IMR-90 (cell line): Measurements from ENCODE around the gene SIRPB1. TPM values are rescaled to one million over a fixed set of nuclear protein-coding genes. Genes with fewer than 3 reads are reported as not detected.

Experiments used
- ATAC-seq: fragments of 200-7000 bp; cut with Tn5 transposase; 2 replicates; pipeline ENCODE4 v1.9.1; 2020; ENCODE audit warnings: low read depth, mild to moderate bottlenecking, moderate library complexity
- BruUV-seq: library from RNA; stranded (reverse); fragments of 400-500 nt; replicated peaks from 2 replicates; lab custom pipeline; 2021; lab: Mats Ljungman, UMichigan
- CTCF ChIA-PET: fragments of 300-600 bp; formaldehyde crosslinking; extraction: SDS; loops from one replicate; lab custom pipeline; 2021; ENCODE audit warnings: antibody characterized with exemption; lab: Yijun Ruan, JAX
- POLR2A ChIA-PET: fragments of 300-600 bp; sonication (Branson Sonifier 250); formaldehyde crosslinking; loops from one replicate; lab custom pipeline; 2022; ENCODE audit warnings: antibody characterized with exemption; ENCODE audit not compliant: unreplicated experiment; lab: Charles Lee
- DNase-seq: peaks from one replicate; pipeline ENCODE4 v3.0.0; 2013
- H2AFZ ChIP-seq: replicated peaks from 2 replicates; pipeline ENCODE3; 2013; ENCODE audit warnings: low read length, mild to moderate bottlenecking; ENCODE audit not compliant: poor library complexity
- H2AK5ac ChIP-seq: 2 replicates; pipeline ENCODE4 v1.6.1; 2013; ENCODE audit warnings: low read depth, low read length, inconsistent platforms
- H2AK9ac ChIP-seq: replicated peaks from 2 replicates; pipeline ENCODE3; 2013; ENCODE audit warnings: mild to moderate bottlenecking, low read depth, low read length, moderate library complexity; ENCODE audit not compliant: poor library complexity
- H2BK120ac ChIP-seq: 2 replicates; pipeline ENCODE4 v1.6.1; 2013; ENCODE audit warnings: low read depth, low read length, inconsistent platforms
- H2BK15ac ChIP-seq: 3 replicates; pipeline ENCODE4 v1.6.1; 2013; ENCODE audit warnings: low read depth, low read length, inconsistent platforms
- H2BK20ac ChIP-seq: 2 replicates; pipeline ENCODE4 v1.6.1; 2013; ENCODE audit warnings: low read depth, mild to moderate bottlenecking, inconsistent platforms, low read length, moderate library complexity
- H2BK5ac ChIP-seq: 2 replicates; pipeline ENCODE4 v1.6.1; 2013; ENCODE audit warnings: mild to moderate bottlenecking, low read depth, low read length, inconsistent platforms; ENCODE audit not compliant: poor library complexity, severe bottlenecking
- H3K14ac ChIP-seq: replicated peaks from 2 replicates; pipeline ENCODE4 v1.6.1; 2013; ENCODE audit warnings: low read depth, low read length, inconsistent platforms
- H3K18ac ChIP-seq: 2 replicates; pipeline ENCODE4 v1.6.1; 2013; ENCODE audit warnings: low read depth, low read length, control low read depth
- H3K23ac ChIP-seq: 2 replicates; pipeline ENCODE4 v1.6.1; 2013; ENCODE audit warnings: low read depth, low read length, inconsistent platforms
- H3K27ac ChIP-seq: 2 replicates; pipeline ENCODE4 v1.5.1; 2013; ENCODE audit warnings: mild to moderate bottlenecking, control low read depth, low read length; ENCODE audit not compliant: insufficient read depth
- H3K27me3 ChIP-seq: 2 replicates; pipeline ENCODE4 v1.6.1; 2013; ENCODE audit warnings: low read length; ENCODE audit not compliant: control insufficient read depth, insufficient read depth
- H3K36me3 ChIP-seq: 2 replicates; pipeline ENCODE4 v1.6.1; 2013; ENCODE audit warnings: low read length, mixed read lengths; ENCODE audit not compliant: control insufficient read depth, insufficient read depth
- H3K4ac ChIP-seq: 2 replicates; pipeline ENCODE4 v1.6.1; 2013; ENCODE audit warnings: low read depth, low read length, inconsistent platforms
- H3K4me1 ChIP-seq: 2 replicates; pipeline ENCODE4 v1.6.1; 2013; ENCODE audit warnings: low read length, mixed read lengths; ENCODE audit not compliant: control insufficient read depth, insufficient read depth
- H3K4me2 ChIP-seq: 2 replicates; pipeline ENCODE4 v1.6.1; 2013; ENCODE audit warnings: low read depth, mild to moderate bottlenecking, control low read depth, low read length, moderate library complexity
- H3K4me3 ChIP-seq: 2 replicates; pipeline ENCODE4 v1.5.1; 2013; ENCODE audit warnings: low read depth, mild to moderate bottlenecking, control low read depth, low read length, moderate library complexity; ENCODE audit not compliant: insufficient read depth
- H3K56ac ChIP-seq: 2 replicates; pipeline ENCODE4 v1.6.1; 2013; ENCODE audit warnings: low read length, inconsistent platforms; ENCODE audit not compliant: insufficient read depth; ENCODE audit errors: extremely low read depth
- H3K79me1 ChIP-seq, 2 experiments: 2 replicates each; pipeline ENCODE4 v1.6.1; 2013; ENCODE audit warnings: low read length in 2 of 2, inconsistent platforms in 1 of 2, low read depth in 1 of 2
- H3K9ac ChIP-seq: 2 replicates; pipeline ENCODE4 v1.6.1; 2013; ENCODE audit warnings: low read depth, low read length, control low read depth
- H3K9me1 ChIP-seq: 2 replicates; pipeline ENCODE4 v1.6.1; 2013; ENCODE audit warnings: low read length, inconsistent platforms; ENCODE audit not compliant: insufficient read depth
- H3K9me3 ChIP-seq: 2 replicates; pipeline ENCODE4 v1.6.1; 2013; ENCODE audit warnings: low read length; ENCODE audit not compliant: control insufficient read depth, insufficient read depth
- H4K20me1 ChIP-seq: 2 replicates; pipeline ENCODE4 v1.6.1; 2013; ENCODE audit warnings: low read length, inconsistent platforms; ENCODE audit not compliant: insufficient read depth
- H4K5ac ChIP-seq: 2 replicates; pipeline ENCODE4 v1.6.1; 2013; ENCODE audit warnings: mild to moderate bottlenecking, low read depth, low read length, control low read depth
- H4K8ac ChIP-seq, 2 experiments: 2 replicates each; pipeline ENCODE4 v1.6.1; 2013; ENCODE audit warnings: low read depth in 2 of 2, low read length in 2 of 2, control low read depth in 1 of 2, inconsistent platforms in 1 of 2
- H4K91ac ChIP-seq: 2 replicates; pipeline ENCODE4 v1.6.1; 2013; ENCODE audit warnings: low read depth, low read length, inconsistent platforms; ENCODE audit not compliant: insufficient read depth
- CEBPB ChIP-seq: IDR thresholded peaks from 2 replicates; pipeline ENCODE4 v1.6.1; 2012; ENCODE audit warnings: low read depth, low read length, improper control_type of control experiment
- CHD1 ChIP-seq: IDR thresholded peaks from 2 replicates; pipeline ENCODE4 v1.6.1; 2012; ENCODE audit warnings: low read depth, low read length, improper control_type of control experiment
- CTCF ChIP-seq: conservative IDR thresholded peaks from 2 replicates; pipeline ENCODE4 v1.5.1; 2012; ENCODE audit warnings: mild to moderate bottlenecking, low read depth, low read length, improper control_type of control experiment
- ELK1 ChIP-seq: fragments of 150-350 bp; IDR thresholded peaks from 2 replicates; pipeline ENCODE4 v1.6.1; 2016; ENCODE audit warnings: low read depth, mild to moderate bottlenecking, low read length, moderate library complexity, borderline replicate concordance
- FOS ChIP-seq: fragments of 150-350 bp; IDR thresholded peaks from 2 replicates; pipeline ENCODE4 v1.6.1; 2016; ENCODE audit warnings: low read depth, low read length
- MAFK ChIP-seq: IDR thresholded peaks from 2 replicates; pipeline ENCODE4 v1.6.1; 2012; ENCODE audit warnings: low read depth, low read length, improper control_type of control experiment
- MAZ ChIP-seq: IDR thresholded peaks from 2 replicates; pipeline ENCODE4 v1.6.1; 2012; ENCODE audit warnings: low read depth, mild to moderate bottlenecking, low read length, improper control_type of control experiment, moderate library complexity, borderline replicate concordance
- MXI1 ChIP-seq: IDR thresholded peaks from 2 replicates; pipeline ENCODE4 v1.6.1; 2012; ENCODE audit warnings: low read depth, mild to moderate bottlenecking, low read length, moderate library complexity, borderline replicate concordance
- NFE2L2 ChIP-seq: fragments of 150-350 bp; IDR thresholded peaks from 2 replicates; pipeline ENCODE4 v1.6.1; 2016; ENCODE audit warnings: low read depth, mild to moderate bottlenecking, low read length
- POLR2A ChIP-seq: IDR thresholded peaks from 2 replicates; pipeline ENCODE4 v1.6.1; 2012; ENCODE audit warnings: mild to moderate bottlenecking, low read depth, low read length
- RAD21 ChIP-seq: IDR thresholded peaks from 2 replicates; pipeline ENCODE4 v1.6.1; 2012; ENCODE audit warnings: low read length, improper control_type of control experiment
- RCOR1 ChIP-seq: IDR thresholded peaks from 2 replicates; pipeline ENCODE4 v1.6.1; 2012; ENCODE audit warnings: mild to moderate bottlenecking, low read length, improper control_type of control experiment; ENCODE audit not compliant: insufficient replicate concordance
- SMC3 ChIP-seq: fragments of 150-350 bp; IDR thresholded peaks from 2 replicates; pipeline ENCODE4 v1.6.1; 2016; ENCODE audit warnings: low read depth, mild to moderate bottlenecking, antibody characterized with exemption, low read length, moderate library complexity
- WGBS, 2 experiments: methylation state at CpG; one replicate each; pipeline versions ENCODE4 v1.1.5 to v1.1.7; 2013; ENCODE audit warnings: missing lambda C conversion rate in 2 of 2; ENCODE audit not compliant: insufficient read length in 1 of 2; ENCODE audit errors: extremely low coverage in 2 of 2; 5-methylcytosine and 5-hydroxymethylcytosine counted together
- dilution Hi-C: fragments of 300-500 bp; cut with HindIII; formaldehyde crosslinking; loops from one replicate; pipeline ENCODE4 v1.14.3; 2018; ENCODE audit warnings: low sequenced_read_pairs; ENCODE audit not compliant: unreplicated experiment
- in situ Hi-C: fragments of 300-500 bp; cut with MboI; formaldehyde crosslinking; loops from 3 replicates; pipeline ENCODE4 v1.14.3; 2019; ENCODE audit warnings: low sequenced_read_pairs, inconsistent platforms, mixed read lengths
- intact Hi-C: fragments of 100-400 bp; cut with micrococcal nuclease; formaldehyde crosslinking; loops from 2 replicates; pipeline ENCODE4 v1.10.0; 2022
- polyA plus RNA-seq, 3 experiments: library from polyadenylated mRNA; depleted of rRNA; stranded (reverse); fragments of >200 nt; gene quantifications; 2 replicates each; pipeline ENCODE4 v1.2.3, GENCODE V29; 2012; ENCODE audit warnings: low replicate concordance in 1 of 3
- total RNA-seq: library from RNA; depleted of rRNA; stranded (reverse); fragments of >200 nt; gene quantifications from 2 replicates; pipeline ENCODE4 v1.2.3, GENCODE V29; 2012

Gene SIRPB1
- total and polyA plus RNA-seq, 2 of the 4 experiments (the other 2 are of a cell fraction) = 0.90 to 1.6 TPM

- no peak overlapping the region for H2BK20ac ChIP-seq
- POLR2A ChIA-PET = no interaction called here
Observed at GRCh38 chr20:1652104-1652503, 32.3 kb upstream of the SIRPB1 start.

More at GRCh38 chr20:1652104-1652503, 32.3 kb upstream of the SIRPB1 start:
- Histone ChIP-seq H2BK15ac (no peak overlapping the region), H3K4me1 (no peaks in the 10 kb centered on the region), H3K18ac (no peak overlapping the region), H2AK5ac (no peak overlapping the region), H3K27ac (no peak overlapping the region), H4K20me1 (no peaks in the 10 kb centered on the region), H3K27me3 (no peaks in the 10 kb centered on the region), H3K79me1 (no peaks in the 10 kb centered on the region), H3K4me3 (no peak overlapping the region), H3K9me3 (no peaks in the 10 kb centered on the region), H3K23ac (no peak overlapping the region), H3K36me3 (no peaks in the 10 kb centered on the region), H4K91ac (no peak overlapping the region), H3K9ac (no peak overlapping the region), H3K14ac (no peak overlapping the region), H2AFZ (no peak overlapping the region), H4K8ac (no peak overlapping the region), H3K56ac (no peak overlapping the region), H4K5ac (no peak overlapping the region), H2BK120ac (no peak overlapping the region), H3K9me1 (no peaks in the 10 kb centered on the region), H2BK5ac (no peak overlapping the region), H3K4ac (no peak overlapping the region), H2AK9ac (no peak overlapping the region), H3K4me2 (no peak overlapping the region)
- intact Hi-C loops (no loop called here), dilution Hi-C loops (no loop called here), in situ Hi-C loops (no loop called here)
- ATAC-seq (no peak), DNase-seq (no peak)
- CTCF ChIA-PET = no interaction called here
- no TSS peak for BruUV-seq
- WGBS, 2 experiments = no CpG with 5 or more reads among the region's 1 CpG
- TF ChIP-seq NFE2L2 (no peak), CTCF (no peak), CEBPB (no peak), MXI1 (no peak), CHD1 (no peak), SMC3 (no peak), RAD21 (no peak), RCOR1 (no peak), MAFK (no peak), ELK1 (no peak), POLR2A (no peak), FOS (no peak), MAZ (no peak)
